DMS153 treated with DMSO at 0.1 percent for 48 hours (cell line): ENCODE data around the gene SHANK2.

ENCODE experiments used
- DNase-seq: peaks from one replicate; lab custom pipeline; 2025; ENCODE audit not compliant: unreplicated experiment; lab: John Stamatoyannopoulos, UW

The SHANK2 gene

GRCh38 chr11:71252269-71252769, at the start of gene SHANK2:
Gene SHANK2, minus strand, starts transcription at chr11:71252577. Its CDS starts 105,251 bp downstream, at chr11:71147326.
- DNase-seq = no peak

DNA sequence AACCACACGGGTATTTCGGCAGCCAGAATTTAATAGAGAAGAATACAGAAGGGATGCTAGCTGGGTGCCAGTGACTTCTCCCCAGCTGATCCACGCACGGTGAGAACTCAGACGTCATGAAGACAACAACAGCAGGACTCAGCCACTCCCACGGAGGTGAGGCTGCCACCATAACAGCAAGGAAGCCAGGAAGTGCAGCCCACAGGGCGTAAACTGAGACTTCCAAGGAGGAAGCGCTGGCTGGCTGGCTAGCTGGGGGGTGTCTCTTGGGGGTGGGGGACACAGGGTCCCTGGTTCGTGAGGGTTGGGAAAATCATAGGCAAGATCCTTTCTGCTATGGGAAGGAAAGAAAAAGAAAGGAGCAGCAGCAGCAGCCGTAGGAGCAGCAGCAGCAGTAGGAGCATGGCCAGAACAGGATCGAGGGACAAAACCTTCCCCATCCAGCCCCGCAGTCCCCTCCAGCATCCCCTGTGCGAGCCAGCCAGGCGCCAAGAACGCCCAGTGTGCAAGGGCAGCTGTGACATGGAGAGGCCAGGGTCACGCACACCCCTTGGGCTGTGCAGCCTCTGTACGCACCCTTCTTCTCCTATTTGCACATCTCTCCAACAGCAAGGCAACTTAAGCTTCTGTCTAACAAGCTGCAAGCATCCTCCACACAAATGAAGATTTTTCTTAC, 49.6 kb upstream of the SHANK2 start:
- DNase-seq = no peak

DNA sequence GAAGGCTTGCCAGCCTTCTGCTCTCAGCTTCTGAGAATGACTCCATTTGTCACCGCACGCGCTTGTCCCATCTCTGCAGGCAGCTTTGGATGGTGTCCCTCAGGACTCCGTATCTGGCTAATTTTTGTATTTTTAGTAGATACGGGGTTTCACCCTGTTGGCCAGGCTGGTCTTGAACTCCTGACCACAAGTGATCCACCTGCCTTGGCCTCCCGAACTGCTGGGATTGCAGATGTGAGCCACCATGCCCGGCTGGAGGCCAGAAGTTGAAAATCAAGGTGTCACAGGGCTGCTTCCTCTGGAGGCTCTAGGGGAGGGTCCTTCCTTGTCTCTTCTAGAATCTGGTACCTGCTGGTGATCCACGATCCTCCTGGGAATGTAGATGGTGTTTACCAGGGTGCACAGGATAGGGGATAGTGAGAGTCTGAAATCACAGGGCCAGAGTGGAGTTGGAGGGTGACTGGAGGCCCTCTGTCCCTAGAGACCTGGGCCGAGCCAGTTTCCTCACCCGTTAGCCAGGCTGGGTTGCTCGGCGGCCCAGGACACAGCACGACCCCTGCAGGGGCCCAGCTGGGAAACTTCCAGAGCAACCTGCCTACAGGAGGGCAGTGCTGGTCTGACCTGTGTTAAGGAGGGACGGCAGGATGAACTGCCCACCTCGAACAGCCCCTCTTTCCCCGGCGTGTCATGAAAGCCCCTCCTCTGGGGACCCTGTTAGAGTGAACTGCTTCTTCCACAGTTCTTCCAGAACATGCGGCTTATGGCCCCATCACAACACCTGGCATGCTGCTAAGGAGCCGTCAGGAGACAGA, 48.9 kb upstream of the SHANK2 start:
- no peak for DNase-seq

DNA sequence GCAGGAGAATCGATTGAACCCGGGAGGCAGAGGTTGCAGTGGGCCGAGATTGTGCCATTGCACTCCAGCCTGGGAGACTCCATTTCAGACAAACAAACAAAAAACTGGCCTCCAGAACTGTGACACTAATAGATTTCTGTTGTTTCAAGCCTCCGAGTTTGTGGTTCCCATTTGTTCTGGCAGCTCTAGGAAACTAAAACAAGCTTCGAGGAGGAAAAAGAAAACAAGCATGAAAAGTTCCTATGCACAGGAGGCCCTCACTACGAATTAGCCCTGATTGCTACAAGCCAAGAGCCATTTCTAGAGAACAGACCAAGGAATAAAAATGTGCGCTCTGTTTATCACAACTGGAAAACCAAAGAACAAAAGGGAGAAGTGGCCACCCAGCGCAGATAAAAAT, 47.8 kb upstream of the SHANK2 start:
- no peak for DNase-seq

GRCh38 chr11:71298761-71299181, 46.4 kb upstream of the SHANK2 start:
- no peak for DNase-seq

GRCh38 chr11:71298016-71298550, 45.7 kb upstream of the SHANK2 start:
- no peak for DNase-seq

- DNase-seq = no peak
Observed at GRCh38 chr11:71294846-71295600, 42.6 kb upstream of the SHANK2 start.

DNA sequence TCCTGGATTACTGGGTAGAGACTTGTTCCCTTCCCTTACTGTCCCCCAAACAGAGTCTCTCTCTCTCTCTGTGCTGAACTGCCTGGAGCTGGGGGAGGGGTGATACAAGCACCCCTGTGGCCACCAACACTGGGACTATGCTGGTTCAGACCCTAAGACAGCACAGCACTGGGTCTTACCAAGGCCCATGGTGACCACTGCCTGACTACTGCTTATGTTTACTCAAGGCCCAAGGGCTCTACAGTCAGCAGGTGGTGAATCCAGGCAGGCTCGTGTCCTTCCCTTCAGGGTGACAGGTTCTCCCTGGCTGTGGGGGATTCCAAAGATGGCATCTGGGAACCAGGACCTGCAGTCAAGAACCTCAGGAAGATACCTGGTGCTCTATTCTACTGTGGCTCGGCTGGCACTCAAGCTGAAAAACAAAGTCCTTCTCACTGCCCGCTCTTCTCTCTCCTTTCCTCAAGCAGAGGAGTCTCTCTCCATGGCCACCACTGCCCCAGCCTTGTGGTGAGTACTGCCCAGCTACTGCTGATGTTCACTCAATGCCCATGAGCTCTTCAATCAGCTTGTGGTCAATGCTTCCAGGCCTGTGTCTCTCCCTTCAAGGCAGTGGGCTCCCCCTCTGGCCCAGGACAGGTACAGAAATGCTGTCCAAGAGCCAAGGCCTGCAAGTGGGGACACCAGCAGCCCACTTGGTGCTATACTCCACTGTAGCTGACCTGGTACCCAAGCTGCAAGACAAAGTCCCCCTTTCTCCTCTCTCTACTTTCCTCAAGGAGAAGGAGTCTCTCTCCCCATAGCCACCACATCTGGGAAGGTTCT, 41.8 kb upstream of the SHANK2 start:
- DNase-seq = no peak

DNA sequence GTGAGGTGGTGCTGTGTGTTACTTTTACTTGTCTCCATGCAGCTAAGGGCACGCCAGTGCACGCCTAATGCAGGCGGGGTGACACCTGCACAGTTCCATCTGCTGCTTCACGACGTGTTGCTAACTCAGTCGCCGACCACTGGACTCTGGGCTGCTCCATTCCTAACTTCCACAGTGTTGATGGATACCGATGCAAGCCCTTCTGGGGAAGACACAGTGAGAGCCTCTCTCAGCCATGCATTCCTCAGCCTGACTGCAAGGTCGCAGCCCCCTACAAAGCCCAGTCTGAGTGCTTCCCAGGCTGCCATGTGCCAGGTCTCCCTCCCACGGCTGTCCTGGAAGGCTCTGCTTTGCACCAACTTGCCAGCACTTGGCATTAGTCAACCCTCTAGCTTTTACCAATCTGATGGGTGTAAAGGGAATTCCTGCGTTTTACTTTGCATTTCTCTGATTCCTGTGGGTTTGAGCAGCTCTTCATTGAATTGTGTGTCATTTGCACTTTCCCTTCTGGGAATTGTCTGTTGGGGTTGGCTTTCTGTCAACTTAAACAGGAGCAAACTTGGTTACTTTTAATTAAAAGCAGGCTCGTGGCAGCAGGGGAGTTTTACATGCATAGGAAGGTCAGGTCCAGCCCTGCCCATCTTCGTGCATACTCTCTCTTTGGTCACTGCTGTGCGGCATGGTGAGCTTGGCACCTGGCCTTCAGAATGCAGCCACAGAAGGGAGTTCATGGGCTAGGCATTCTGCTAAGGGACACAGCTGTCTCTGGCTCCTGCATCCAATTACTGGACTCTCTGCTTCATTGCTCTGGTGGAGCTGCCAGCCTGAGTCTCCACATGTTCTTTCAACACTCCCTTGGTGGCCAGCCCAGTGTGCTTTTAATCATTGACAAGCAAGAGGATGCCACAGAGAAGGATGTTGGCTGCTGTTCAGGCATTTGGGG, 34.6 kb upstream of the SHANK2 start:
- DNase-seq = no peak

DNA sequence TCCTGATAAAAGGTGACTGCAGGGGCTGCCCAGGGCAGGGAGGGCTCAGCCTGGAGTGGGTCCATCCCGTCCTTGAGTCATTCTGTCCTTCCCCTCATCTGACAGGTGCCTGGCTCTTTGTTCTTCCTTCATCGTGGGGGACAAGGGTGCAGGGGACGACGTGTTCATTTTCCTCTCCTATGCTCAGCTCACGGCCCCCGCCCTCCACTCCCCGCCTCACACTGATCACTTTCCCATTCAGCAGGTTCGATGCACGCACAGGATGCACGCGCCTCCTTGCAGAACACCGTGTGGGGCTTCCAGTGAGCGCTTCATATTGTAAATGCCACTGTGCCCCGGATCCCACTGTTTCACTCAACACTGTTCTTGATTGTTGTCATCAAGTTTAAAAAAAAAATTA, 32.7 kb upstream of the SHANK2 start:
- DNase-seq = no peak

DNA sequence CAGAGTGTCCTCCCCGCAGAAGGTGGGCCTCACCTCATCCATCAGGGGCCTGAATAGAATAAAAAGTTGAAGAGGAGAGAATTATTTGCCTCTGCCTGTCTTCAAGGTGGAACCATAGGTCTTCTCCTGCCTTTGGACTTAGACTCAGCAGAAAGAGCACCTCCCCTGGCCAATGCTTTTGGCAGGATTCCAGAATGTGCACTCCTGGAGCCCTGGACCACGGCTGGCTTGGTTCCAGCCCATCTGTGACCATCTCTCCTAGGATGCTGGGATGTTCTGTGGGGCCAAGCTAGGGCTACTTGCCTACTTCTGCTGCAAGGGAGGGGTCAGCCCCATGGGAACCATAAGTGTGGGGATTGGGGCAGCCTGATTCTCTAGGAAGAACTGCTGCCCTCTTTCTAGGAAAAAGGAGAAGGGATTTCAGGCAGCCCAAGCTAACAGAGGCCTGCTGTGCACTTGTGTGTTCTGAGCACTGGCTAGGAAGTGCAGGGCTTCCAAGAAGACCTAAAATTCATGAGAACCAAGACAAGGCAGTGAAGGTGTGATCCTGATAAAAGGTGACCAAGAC, 32.2 kb upstream of the SHANK2 start:
- no peak for DNase-seq

DNA sequence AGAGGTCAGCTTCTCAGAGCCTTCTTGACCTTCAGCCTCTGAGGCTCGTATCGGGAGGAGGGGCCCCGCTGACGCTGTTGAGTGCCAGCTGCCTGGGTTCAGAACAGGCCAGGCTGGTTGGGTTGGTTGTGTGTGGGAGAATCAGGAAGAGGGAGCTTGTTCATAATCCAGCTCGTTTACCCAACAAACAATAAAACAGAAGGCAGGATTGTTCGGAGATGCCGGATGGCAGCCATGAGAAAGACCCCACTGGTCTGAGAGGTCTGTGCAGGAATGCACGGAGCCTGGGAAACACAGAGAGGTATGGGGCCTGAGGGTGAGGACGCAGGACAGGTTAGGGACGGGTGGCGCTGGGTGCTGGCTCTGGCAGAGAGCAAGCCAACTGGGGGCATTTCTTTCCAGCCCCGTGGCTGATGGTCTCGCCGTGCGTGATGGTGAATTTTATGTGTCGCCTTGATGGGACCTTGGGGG, 31.6 kb upstream of the SHANK2 start:
- DNase-seq = no peak

DNA sequence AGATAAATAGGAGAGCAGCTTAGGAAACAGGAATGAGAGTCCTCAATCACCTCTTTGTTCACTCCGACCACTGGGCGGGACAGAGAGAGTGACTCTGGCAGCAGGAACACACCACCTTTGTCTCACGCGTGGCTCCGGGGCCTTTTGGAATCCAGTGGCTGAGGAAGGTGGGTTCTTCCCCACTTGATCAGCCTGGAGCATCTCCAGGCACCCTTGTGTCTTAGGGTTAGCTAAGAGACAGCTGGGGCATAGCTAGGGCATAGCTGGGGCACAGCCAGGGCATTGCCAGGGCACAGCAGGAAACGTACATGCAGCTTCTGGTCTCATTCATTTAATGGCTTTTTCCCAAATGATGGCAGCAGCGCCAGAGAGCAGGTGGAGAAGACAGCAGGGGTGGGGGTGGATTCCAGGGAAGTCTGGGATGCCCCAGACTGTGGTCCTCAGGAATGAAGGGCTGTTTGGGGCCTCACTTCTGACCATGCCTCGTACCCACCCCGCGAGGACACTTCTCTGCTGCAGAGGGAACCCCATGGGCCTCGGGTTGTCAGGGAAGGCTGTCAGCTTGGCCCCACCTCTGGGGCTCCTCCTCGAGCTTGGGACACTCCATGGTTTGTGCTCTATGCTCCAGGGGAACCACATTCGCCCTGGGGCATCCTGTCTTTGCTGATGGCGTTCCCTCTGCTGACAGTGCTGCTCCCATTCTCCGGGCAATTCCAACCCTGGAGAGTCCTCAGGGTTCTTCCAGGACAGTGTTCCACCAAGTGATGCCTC, 30.4 kb upstream of the SHANK2 start:
- no peak for DNase-seq

DNA sequence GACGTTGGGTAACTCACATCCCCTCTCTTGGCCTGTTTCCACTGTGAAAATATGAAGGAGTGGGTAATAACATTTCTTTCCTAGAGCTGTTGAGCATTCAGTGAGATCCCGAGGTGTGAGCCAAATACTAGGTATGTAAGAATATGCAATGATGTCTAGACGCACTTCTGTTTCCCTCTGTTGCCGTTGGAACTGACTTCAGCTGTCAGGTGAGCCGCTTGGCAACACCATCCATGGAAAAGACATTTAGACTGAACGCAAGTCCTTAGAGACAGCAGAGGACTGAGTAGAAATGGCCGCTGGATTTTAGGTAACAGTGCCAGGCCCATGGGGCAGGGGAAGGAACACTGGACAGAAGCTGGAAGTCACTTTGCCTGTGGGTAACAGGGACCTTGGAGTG, 29.5 kb upstream of the SHANK2 start:
- DNase-seq = no peak

DNA sequence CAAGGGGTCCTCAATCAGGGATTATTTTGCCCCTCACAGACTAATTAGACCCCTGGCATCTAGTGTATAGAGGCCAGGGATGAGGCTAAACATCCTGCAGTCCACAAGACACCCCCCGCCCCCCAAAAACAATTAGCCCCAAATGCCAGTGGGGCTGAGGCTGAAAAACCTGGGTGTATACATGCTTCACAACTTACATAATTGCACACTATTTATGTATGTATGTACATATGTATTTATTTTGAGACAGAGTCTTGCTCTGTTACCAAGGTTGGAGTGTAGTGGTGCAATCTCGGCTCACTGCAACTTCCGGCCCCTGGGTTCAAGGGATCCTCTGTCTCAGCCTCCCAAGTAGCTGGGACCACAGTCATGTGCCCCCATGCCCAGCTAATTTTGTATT, 28.8 kb upstream of the SHANK2 start:
- no peak for DNase-seq

DNA sequence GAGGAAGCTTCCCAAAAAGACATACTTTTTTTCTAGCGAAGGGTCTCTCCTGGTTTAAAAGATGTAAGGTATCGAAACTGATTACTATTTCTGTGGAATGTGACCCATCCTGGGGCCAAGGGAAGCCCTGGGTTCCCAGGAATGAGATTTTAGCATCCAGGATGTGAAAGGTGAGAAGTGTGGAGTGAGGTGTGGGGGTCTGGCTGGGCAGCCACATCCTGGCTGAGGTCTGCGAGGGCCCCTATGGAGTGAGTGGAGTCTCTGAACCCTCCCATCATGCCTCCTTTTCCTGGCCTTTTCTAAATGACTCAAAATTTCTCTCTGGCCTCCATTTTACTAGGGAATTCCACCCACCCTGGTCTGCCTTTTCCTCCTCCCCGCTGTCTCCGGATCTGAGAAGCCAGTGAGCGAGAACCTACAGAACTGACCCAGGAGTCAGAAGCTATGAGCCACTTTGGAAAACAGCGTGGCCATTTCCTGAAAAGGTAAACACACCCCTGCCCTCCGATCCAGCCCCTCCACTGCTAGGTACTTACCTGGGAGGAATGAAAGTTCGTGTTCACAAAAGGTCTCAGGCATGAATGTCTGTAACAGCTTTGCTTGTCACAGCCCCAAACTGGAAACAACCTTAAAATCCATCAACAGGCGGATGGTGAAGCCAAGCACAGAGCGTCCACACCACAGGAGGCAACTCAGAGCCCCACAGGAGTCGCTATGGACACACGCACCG, 27.7 kb upstream of the SHANK2 start:
- no peak for DNase-seq

GRCh38 chr11:71272161-71272560, 19.8 kb upstream of the SHANK2 start:
- no peak for DNase-seq
